Right forelimb (tissue), 1 donor: ENCODE measurements around the gene NTN5.
"Not testable (repeated sequence)": the region's sequence is repeated elsewhere in the genome, so short reads cannot be mapped to it uniquely, and the experiment has no call there.

Experiments used
- DNase-seq: peaks from one replicate; pipeline ENCODE4 v3.0.0-alpha.2; 2018

NTN5 gene

GRCh38 chr19:48642862-48643261, 30.0 kb downstream of the NTN5 start:
- DNase-seq = no peak

GRCh38 chr19:48641850-48642249, 31.0 kb downstream of the NTN5 start:
- DNase-seq = no peak

GRCh38 chr19:48639483-48640375, 33.1 kb downstream of the NTN5 start:
- no peak for DNase-seq

- no peak for DNase-seq
Measured at GRCh38 chr19:48638831-48639381, 33.9 kb downstream of the NTN5 start.

- peak; percentile 88 for DNase-seq
Measured at GRCh38 chr19:48637948-48638830, 34.6 kb downstream of the NTN5 start.

- DNase-seq = peak; percentile 98
Measured at GRCh38 chr19:48637449-48637947, 35.3 kb downstream of the NTN5 start.

- DNase-seq = no peak
Measured at GRCh38 chr19:48636859-48637448, 35.9 kb downstream of the NTN5 start, which contains the start of gene DBP. TSS of gene DBP (minus strand) at chr19:48637379. CDS start at chr19:48636994, 385 bp downstream.

- no peak for DNase-seq
Measured at GRCh38 chr19:48635966-48636858, 36.6 kb downstream of the NTN5 start.

- DNase-seq = no peak
Measured at GRCh38 chr19:48635263-48635965, 37.4 kb downstream of the NTN5 start.

- peak; percentile 93 for DNase-seq
Measured at GRCh38 chr19:48634424-48635262, 38.2 kb downstream of the NTN5 start.

GRCh38 chr19:48634036-48634342, 38.8 kb downstream of the NTN5 start:
- no peak for DNase-seq

GRCh38 chr19:48633148-48634035, 39.4 kb downstream of the NTN5 start:
- DNase-seq = no peak

GRCh38 chr19:48632692-48633147, 40.1 kb downstream of the NTN5 start:
- DNase-seq = no peak

- not testable (repeated sequence) for DNase-seq
Measured at GRCh38 chr19:48632286-48632685, 40.5 kb downstream of the NTN5 start.

- no peak for DNase-seq
Measured at GRCh38 chr19:48631225-48631624, 41.6 kb downstream of the NTN5 start.

GRCh38 chr19:48630296-48631063, 42.3 kb downstream of the NTN5 start:
- peak; percentile 68 for DNase-seq

GRCh38 chr19:48629599-48630295, 43.1 kb downstream of the NTN5 start:
- DNase-seq = no peak

- DNase-seq = no peak
Measured at GRCh38 chr19:48629297-48629598, 43.6 kb downstream of the NTN5 start.
